H1 (cell line): ENCODE results near the gene ARHGEF12.

Experiments
- EZH2 ChIP-seq: fragments of 200-600 bp; sonication (generic); IDR thresholded peaks from 2 replicates; pipeline ENCODE4 v1.7.1; 2012; ENCODE audit warnings: low read depth, mild to moderate bottlenecking, moderate library complexity, low read length, inconsistent platforms; ENCODE audit not compliant: severe bottlenecking
- GABPA ChIP-seq: IDR thresholded peaks from 2 replicates; pipeline ENCODE4 v1.6.1; 2011; ENCODE audit warnings: mild to moderate bottlenecking, low read length, moderate library complexity, borderline replicate concordance; ENCODE audit not compliant: insufficient read depth
- MAFK ChIP-seq: IDR thresholded peaks from 2 replicates; pipeline ENCODE4 v1.6.1; 2012; ENCODE audit warnings: low read depth, mild to moderate bottlenecking, improper control_type of control experiment, low read length
- POLR2A ChIP-seq, 2 experiments: IDR thresholded peaks; 1 replicate in 1 of 2; 2 replicates in 1 of 2; pipeline ENCODE4 v1.6.1; 2011; ENCODE audit warnings: low read depth in 2 of 2, low read length in 2 of 2, mild to moderate bottlenecking in 2 of 2; ENCODE audit errors: control extremely low read depth in 1 of 2
- POLR2AphosphoS5 ChIP-seq: IDR thresholded peaks from 2 replicates; pipeline ENCODE4 v1.6.1; 2011; ENCODE audit warnings: low read depth, low read length
- RFX5 ChIP-seq: IDR thresholded peaks from 2 replicates; pipeline ENCODE4 v1.6.1; 2011; ENCODE audit warnings: low read depth, low read length, improper control_type of control experiment, borderline replicate concordance
- RXRA ChIP-seq: IDR thresholded peaks from 2 replicates; pipeline ENCODE4 v1.6.1; 2011; ENCODE audit warnings: low read depth, mild to moderate bottlenecking, low read length, moderate library complexity; ENCODE audit not compliant: insufficient read depth
- SRF ChIP-seq: IDR thresholded peaks from 2 replicates; pipeline ENCODE4 v1.6.1; 2011; ENCODE audit warnings: mild to moderate bottlenecking, low read depth, low read length, moderate library complexity
- ZNF274 ChIP-seq: IDR thresholded peaks from 2 replicates; pipeline ENCODE4 v1.7.0; 2012; ENCODE audit warnings: low read length, borderline replicate concordance; ENCODE audit errors: extremely low read depth
- TF ChIP-seq, protein P1 (sequence below), 3 experiments: IDR thresholded peaks; 1 replicate in 2 of 3; 2 replicates in 1 of 3; pipeline versions ENCODE4 v1.5.1 to v1.6.1; 2011; ENCODE audit warnings: low read length in 3 of 3, mild to moderate bottlenecking in 3 of 3, inconsistent platforms in 2 of 3, low read depth in 1 of 3, moderate library complexity in 1 of 3; ENCODE audit not compliant: insufficient read depth in 1 of 3; ENCODE audit errors: control extremely low read depth in 1 of 3

- TF ChIP-seq POLR2A (IDR thresholded peaks at IDR 0.05; ENCODE audit: control extremely low read depth in 1 of 2, low read depth in 2 of 2, low read length in 2 of 2) (no peak), MAFK (no peak), ZNF274 (no peak), RXRA (no peak), SRF (no peak), RFX5 (no peak), POLR2AphosphoS5 (no peak), GABPA (no peak), EZH2 (no peak)
- TF ChIP-seq, protein P1, sequence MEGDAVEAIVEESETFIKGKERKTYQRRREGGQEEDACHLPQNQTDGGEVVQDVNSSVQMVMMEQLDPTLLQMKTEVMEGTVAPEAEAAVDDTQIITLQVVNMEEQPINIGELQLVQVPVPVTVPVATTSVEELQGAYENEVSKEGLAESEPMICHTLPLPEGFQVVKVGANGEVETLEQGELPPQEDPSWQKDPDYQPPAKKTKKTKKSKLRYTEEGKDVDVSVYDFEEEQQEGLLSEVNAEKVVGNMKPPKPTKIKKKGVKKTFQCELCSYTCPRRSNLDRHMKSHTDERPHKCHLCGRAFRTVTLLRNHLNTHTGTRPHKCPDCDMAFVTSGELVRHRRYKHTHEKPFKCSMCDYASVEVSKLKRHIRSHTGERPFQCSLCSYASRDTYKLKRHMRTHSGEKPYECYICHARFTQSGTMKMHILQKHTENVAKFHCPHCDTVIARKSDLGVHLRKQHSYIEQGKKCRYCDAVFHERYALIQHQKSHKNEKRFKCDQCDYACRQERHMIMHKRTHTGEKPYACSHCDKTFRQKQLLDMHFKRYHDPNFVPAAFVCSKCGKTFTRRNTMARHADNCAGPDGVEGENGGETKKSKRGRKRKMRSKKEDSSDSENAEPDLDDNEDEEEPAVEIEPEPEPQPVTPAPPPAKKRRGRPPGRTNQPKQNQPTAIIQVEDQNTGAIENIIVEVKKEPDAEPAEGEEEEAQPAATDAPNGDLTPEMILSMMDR (IDR thresholded peaks at IDR 0.05; ENCODE audit: control extremely low read depth in 1 of 3, insufficient read depth in 1 of 3, low read depth in 1 of 3, low read length in 3 of 3) = no peak
Measured at GRCh38 chr11:120375076-120375475, 38.9 kb downstream of the ARHGEF12 start.
